Measurements from ENCODE around the gene SPHKAP.

DNA sequence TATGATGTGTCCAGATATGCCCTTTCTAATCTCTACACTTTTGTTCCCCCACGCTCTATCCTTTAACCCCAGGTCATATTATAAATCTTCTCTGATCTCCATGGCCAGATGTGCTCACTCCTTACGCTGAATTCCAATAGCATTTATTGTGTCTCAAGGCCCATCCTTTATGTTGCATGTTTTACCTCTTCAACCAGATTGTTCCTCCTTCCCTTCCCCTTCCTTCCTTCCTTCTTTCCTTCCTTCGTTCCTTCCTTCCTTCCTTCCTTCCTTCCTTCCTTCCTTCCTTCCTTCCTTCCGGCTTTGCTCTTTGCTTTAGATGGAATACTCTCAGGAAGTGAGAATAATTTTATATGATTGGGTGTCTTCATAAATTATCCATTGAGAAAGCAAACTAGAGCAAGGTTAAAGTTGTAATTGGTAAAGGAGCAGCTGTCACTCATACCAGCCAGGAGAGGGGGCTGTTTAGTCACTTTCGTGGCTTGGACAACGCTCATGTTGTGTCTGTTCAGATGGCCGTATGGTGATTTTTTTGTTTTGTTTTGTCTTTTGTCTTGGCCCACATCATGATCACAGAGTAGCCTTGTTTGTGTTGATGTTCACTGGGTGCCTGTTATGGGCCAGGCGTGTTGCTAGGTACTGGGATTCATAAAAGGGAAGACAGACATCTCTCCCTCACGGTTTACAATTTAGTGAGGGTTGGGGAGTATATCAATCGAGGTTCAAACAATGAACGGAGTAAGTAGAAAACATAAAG is 242.0 kb downstream of the SPHKAP start:
- no peak for TF ChIP-seq EZH2 (IDR thresholded peaks at IDR 0.05; ENCODE audit: low read length)
- TF ChIP-seq, protein P1, sequence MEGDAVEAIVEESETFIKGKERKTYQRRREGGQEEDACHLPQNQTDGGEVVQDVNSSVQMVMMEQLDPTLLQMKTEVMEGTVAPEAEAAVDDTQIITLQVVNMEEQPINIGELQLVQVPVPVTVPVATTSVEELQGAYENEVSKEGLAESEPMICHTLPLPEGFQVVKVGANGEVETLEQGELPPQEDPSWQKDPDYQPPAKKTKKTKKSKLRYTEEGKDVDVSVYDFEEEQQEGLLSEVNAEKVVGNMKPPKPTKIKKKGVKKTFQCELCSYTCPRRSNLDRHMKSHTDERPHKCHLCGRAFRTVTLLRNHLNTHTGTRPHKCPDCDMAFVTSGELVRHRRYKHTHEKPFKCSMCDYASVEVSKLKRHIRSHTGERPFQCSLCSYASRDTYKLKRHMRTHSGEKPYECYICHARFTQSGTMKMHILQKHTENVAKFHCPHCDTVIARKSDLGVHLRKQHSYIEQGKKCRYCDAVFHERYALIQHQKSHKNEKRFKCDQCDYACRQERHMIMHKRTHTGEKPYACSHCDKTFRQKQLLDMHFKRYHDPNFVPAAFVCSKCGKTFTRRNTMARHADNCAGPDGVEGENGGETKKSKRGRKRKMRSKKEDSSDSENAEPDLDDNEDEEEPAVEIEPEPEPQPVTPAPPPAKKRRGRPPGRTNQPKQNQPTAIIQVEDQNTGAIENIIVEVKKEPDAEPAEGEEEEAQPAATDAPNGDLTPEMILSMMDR (optimal IDR thresholded peaks at IDR 0.05 in 1 of 3, IDR thresholded peaks at IDR 0.05 in 1 of 3, conservative IDR thresholded peaks at IDR 0.05 in 1 of 3; ENCODE audit: extremely low read depth in 1 of 3, insufficient read depth in 2 of 3, low read length in 3 of 3): peak; percentile 64 to 73 (median 66)

Data from keratinocyte (primary cell).